Mammary epithelial cell (primary cell): ENCODE data around the gene TNRC6C.

Source experiments
- EZH2 ChIP-seq: IDR thresholded peaks from 2 replicates; pipeline ENCODE4 v1.6.1; 2012; ENCODE audit warnings: low read length, inconsistent platforms, borderline replicate concordance
- TF ChIP-seq, protein P1 (sequence below), 2 donors: IDR thresholded peaks in 1 of 2; conservative IDR thresholded peaks in 1 of 2; 2 replicates each; pipeline ENCODE4 v1.5.1; 2011 to 2012; ENCODE audit warnings: inconsistent platforms in 2 of 2, low read length in 2 of 2, mild to moderate bottlenecking in 2 of 2, control low read depth in 1 of 2, low read depth in 1 of 2; ENCODE audit not compliant: insufficient read depth in 1 of 2; ENCODE audit errors: extremely low read depth in 1 of 2

DNA sequence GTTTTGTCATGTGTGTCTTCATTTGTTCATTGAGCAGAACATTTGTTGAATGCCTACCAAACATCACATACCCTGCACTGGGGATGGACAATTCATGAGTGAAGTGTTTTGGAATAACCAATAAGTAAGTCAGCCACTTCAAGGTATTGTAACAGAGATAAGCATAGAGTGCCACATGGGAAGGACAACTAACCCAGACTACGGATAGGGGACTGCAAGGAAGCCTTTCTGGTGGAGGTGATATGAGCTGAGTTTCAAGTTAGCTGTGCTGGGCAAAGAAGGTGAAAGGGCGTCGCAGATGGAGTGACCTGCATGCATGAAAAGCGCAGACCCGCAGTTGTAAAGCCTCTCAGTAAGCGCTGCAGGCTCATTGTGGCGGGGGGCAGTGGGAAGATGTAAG, 78.8 kb downstream of the TNRC6C start:
- no peak for TF ChIP-seq EZH2
- TF ChIP-seq, protein P1, sequence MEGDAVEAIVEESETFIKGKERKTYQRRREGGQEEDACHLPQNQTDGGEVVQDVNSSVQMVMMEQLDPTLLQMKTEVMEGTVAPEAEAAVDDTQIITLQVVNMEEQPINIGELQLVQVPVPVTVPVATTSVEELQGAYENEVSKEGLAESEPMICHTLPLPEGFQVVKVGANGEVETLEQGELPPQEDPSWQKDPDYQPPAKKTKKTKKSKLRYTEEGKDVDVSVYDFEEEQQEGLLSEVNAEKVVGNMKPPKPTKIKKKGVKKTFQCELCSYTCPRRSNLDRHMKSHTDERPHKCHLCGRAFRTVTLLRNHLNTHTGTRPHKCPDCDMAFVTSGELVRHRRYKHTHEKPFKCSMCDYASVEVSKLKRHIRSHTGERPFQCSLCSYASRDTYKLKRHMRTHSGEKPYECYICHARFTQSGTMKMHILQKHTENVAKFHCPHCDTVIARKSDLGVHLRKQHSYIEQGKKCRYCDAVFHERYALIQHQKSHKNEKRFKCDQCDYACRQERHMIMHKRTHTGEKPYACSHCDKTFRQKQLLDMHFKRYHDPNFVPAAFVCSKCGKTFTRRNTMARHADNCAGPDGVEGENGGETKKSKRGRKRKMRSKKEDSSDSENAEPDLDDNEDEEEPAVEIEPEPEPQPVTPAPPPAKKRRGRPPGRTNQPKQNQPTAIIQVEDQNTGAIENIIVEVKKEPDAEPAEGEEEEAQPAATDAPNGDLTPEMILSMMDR (conservative IDR thresholded peaks at IDR 0.05 in 1 of 2, IDR thresholded peaks at IDR 0.05 in 1 of 2; ENCODE audit: extremely low read depth in 1 of 2, insufficient read depth in 1 of 2, low read depth in 1 of 2, low read length in 2 of 2), result no peak
